RWPE1 (cell line): ENCODE data around the gene CSRP3.

Experiments used
- CTCF ChIA-PET: fragments of 350-600 bp; sonication (Branson Sonifier 250); formaldehyde crosslinking; extraction: SDS; loops from one replicate; lab custom pipeline; 2021; lab: Yijun Ruan, JAX
- POLR2A ChIA-PET: fragments of 400-600 bp; formaldehyde crosslinking; extraction: SDS; loops from one replicate; lab custom pipeline; 2020; ENCODE audit warnings: antibody characterized with exemption; ENCODE audit not compliant: low non-redundant PET; lab: Yijun Ruan, JAX
- DNase-seq: peaks from one replicate; pipeline ENCODE4 v3.0.0; 2012; ENCODE audit warnings: low spot score
- H3K27ac ChIP-seq: fragments of 450-650 bp; 2 replicates; pipeline ENCODE4 v1.5.1; 2017
- CTCF ChIP-seq: fragments of 450-650 bp; conservative IDR thresholded peaks from 2 replicates; pipeline ENCODE4 v1.5.1; 2017; ENCODE audit warnings: low read depth, mild to moderate bottlenecking

The CSRP3 gene

GRCh38 chr11:19164881-19165280 lies 36.9 kb downstream of the CSRP3 start:
- no peak overlapping the region for H3K27ac ChIP-seq
- ChIA-PET POLR2A (no interaction called here), CTCF (no interaction called here)
- DNase-seq, result no peak
- TF ChIP-seq CTCF, result no peak

GRCh38 chr11:19164230-19164855 lies 37.4 kb downstream of the CSRP3 start:
- ChIA-PET POLR2A (no interaction called here), CTCF (no interaction called here)
- no peak for TF ChIP-seq CTCF
- no peak overlapping the region for H3K27ac ChIP-seq
- no peak for DNase-seq

GRCh38 chr11:19163617-19164016 lies 38.2 kb downstream of the CSRP3 start:
- no peak for TF ChIP-seq CTCF
- DNase-seq, result no peak
- H3K27ac ChIP-seq, result no peak overlapping the region
- ChIA-PET POLR2A (no interaction called here), CTCF (interaction anchor here (0.7 kb wide), 1 partner anchor 91 kb away, joined by 3 read pairs; no protein-coding TSS in a partner anchor)

- TF ChIP-seq CTCF, result no peak
- H3K27ac ChIP-seq, result no peak overlapping the region
- CTCF ChIA-PET, result interaction anchor here (0.7 kb wide), 1 partner anchor 90 kb away, joined by 3 read pairs; no protein-coding TSS in a partner anchor
- no peak for DNase-seq
- POLR2A ChIA-PET, result no interaction called here
Observed at GRCh38 chr11:19162951-19163505, 38.8 kb downstream of the CSRP3 start.

GRCh38 chr11:19161651-19162050 lies 40.1 kb downstream of the CSRP3 start:
- TF ChIP-seq CTCF, result no peak
- ChIA-PET POLR2A (no interaction called here), CTCF (interaction anchor here (1.0 to 1.1 kb wide), 2 partner anchors 89 to 98 kb away, joined by 5 read pairs; no protein-coding TSS in a partner anchor)
- no peak for DNase-seq
- H3K27ac ChIP-seq, result no peak overlapping the region

GRCh38 chr11:19160847-19161246 lies 40.9 kb downstream of the CSRP3 start:
- ChIA-PET CTCF (interaction anchor here (0.8 to 1.1 kb wide), 4 partner anchors 19 to 99 kb away, joined by 3 to 5 read pairs (median 5); no protein-coding TSS in a partner anchor), POLR2A (no interaction called here)
- no peak overlapping the region for H3K27ac ChIP-seq
- DNase-seq, result peak; percentile 1
- TF ChIP-seq CTCF, result no peak
